WTC11 (cell line): ENCODE measurements around the gene MESP1. TPM values are rescaled to one million over a fixed set of nuclear protein-coding genes. Genes with fewer than 3 reads are reported as not detected.

Experiments
- ATAC-seq: fragments of 200-7000 bp; cut with Tn5 transposase; 2 replicates; pipeline ENCODE4 v1.10.0; 2021; ENCODE audit warnings: mild to moderate bottlenecking, moderate library complexity
- CTCF ChIA-PET: fragments of 300-600 bp; sonication (Branson Sonifier 250); formaldehyde crosslinking; loops from one replicate; lab custom pipeline; 2021; ENCODE audit warnings: antibody characterized with exemption; lab: Charles Lee
- POLR2A ChIA-PET: fragments of 350-600 bp; sonication (Branson Sonifier 250); formaldehyde crosslinking; loops from one replicate; lab custom pipeline; 2021; ENCODE audit warnings: antibody characterized with exemption; lab: Charles Lee
- DNase-seq: peaks from one replicate; pipeline ENCODE4 v3.0.0; 2021; ENCODE audit warnings: low spot score
- H3K27ac Mint-ChIP-seq: 2 replicates; pipeline ENCODE4 v1.8.0; 2021; ENCODE audit warnings: mixed read lengths
- H3K27me3 Mint-ChIP-seq: 2 replicates; pipeline ENCODE4 v1.8.0; 2021; ENCODE audit warnings: low read depth, mild to moderate bottlenecking, moderate library complexity, mixed read lengths
- H3K36me3 Mint-ChIP-seq: 2 replicates; pipeline ENCODE4 v1.8.0; 2021; ENCODE audit warnings: mixed read lengths
- H3K4me1 Mint-ChIP-seq: 2 replicates; pipeline ENCODE4 v1.8.0; 2022; ENCODE audit warnings: mixed read lengths
- H3K4me3 Mint-ChIP-seq: 2 replicates; pipeline ENCODE4 v1.8.0; 2021; ENCODE audit warnings: mild to moderate bottlenecking, moderate library complexity, mixed read lengths
- H3K9me3 Mint-ChIP-seq: 2 replicates; pipeline ENCODE4 v1.8.0; 2021; ENCODE audit warnings: mixed read lengths
- GABPB1 ChIP-seq: sonication (generic); formaldehyde crosslinking; IDR thresholded peaks from 2 replicates; pipeline ENCODE4 v1.8.1; 2023; ENCODE audit warnings: mild to moderate bottlenecking, missing genetic modification reagents
- JAZF1 ChIP-seq: fragments of 250-450 bp; sonication (Bioruptor Pico); IDR thresholded peaks from 2 replicates; pipeline ENCODE4 v1.9.0; 2021; ENCODE audit warnings: moderate library complexity, mild to moderate bottlenecking, inconsistent platforms
- ZNF219 ChIP-seq: sonication (generic); formaldehyde crosslinking; IDR thresholded peaks from 2 replicates; pipeline ENCODE4 v1.8.0; 2023; ENCODE audit warnings: missing genetic modification reagents, mild to moderate bottlenecking, borderline replicate concordance
- ZNF232 ChIP-seq: sonication (generic); formaldehyde crosslinking; IDR thresholded peaks from 2 replicates; pipeline ENCODE4 v1.8.0; 2022; ENCODE audit warnings: mild to moderate bottlenecking, missing genetic modification reagents
- ZNF416 ChIP-seq: fragments of 250-450 bp; sonication (Bioruptor Pico); IDR thresholded peaks from 2 replicates; pipeline ENCODE4 v1.9.0; 2021; ENCODE audit warnings: mild to moderate bottlenecking, inconsistent platforms
- ZNF671 ChIP-seq: fragments of 250-450 bp; sonication (Bioruptor Pico); IDR thresholded peaks from 2 replicates; pipeline ENCODE4 v1.8.0; 2021; ENCODE audit warnings: mild to moderate bottlenecking
- total RNA-seq: library from RNA; stranded (reverse); gene quantifications from 3 replicates; pipeline ENCODE4 v1.2.3, GENCODE V29; 2021
- TF ChIP-seq, protein P1 (sequence below): fragments of 250-450 bp; sonication (Bioruptor Pico); conservative IDR thresholded peaks from 2 replicates; pipeline ENCODE4 v1.9.0; 2021; ENCODE audit warnings: mild to moderate bottlenecking
- TF ChIP-seq, protein P2 (sequence below): sonication (generic); formaldehyde crosslinking; IDR thresholded peaks from 2 replicates; pipeline ENCODE4 v1.8.0; 2022; ENCODE audit warnings: mild to moderate bottlenecking, missing genetic modification reagents
- TF ChIP-seq, protein P3 (sequence below): fragments of 250-450 bp; sonication (Bioruptor Pico); IDR thresholded peaks from 2 replicates; pipeline ENCODE4 v1.9.0; 2021; ENCODE audit warnings: mild to moderate bottlenecking
- TF ChIP-seq, protein P4 (sequence below): sonication (generic); formaldehyde crosslinking; IDR thresholded peaks from 2 replicates; pipeline ENCODE4 v1.8.0; 2023; ENCODE audit warnings: mild to moderate bottlenecking, missing genetic modification reagents
- TF ChIP-seq, protein P5 (sequence below): sonication (generic); formaldehyde crosslinking; IDR thresholded peaks from 2 replicates; pipeline ENCODE4 v1.8.1; 2023; ENCODE audit warnings: mild to moderate bottlenecking, missing genetic modification reagents

The MESP1 gene
- total RNA-seq, 1 experiment from 2014 or later, result 0.50 TPM

DNA sequence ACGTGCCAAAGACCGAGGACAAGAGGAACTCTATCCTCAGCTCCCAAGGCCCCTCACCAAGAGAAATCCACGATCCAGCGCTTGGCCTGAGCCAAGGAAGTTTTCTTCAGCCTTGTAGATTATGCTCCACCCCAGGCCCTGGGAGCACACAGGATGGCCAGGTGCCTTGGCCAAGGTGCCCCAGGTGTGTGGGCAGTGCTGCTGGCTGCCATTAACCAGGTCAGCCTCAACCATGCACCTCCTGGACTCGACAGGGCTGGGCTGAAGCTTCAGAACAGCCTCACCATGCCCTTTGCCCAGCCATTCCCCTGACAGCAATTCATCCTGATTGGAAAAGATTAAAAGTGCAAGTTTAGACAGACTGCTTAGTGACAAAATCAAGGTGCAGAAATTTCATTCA lies 10.9 kb upstream of the MESP1 start:
- Mint-ChIP-seq H3K4me3 (no peak overlapping the region), H3K9me3 (no peaks in the 10 kb centered on the region), H3K27ac (no peak overlapping the region), H3K4me1 (peaks cover 13% of the 10 kb centered on the region), H3K27me3 (no peaks in the 10 kb centered on the region; the same call in 1 of the 2 replicates), H3K36me3 (no peaks in the 10 kb centered on the region)
- ChIA-PET CTCF (interaction anchor here (1.1 to 3.9 kb wide), 13 partner anchors 11 to 341 kb away, joined by 3 to 214 read pairs (median 16); partner anchors contain the start of genes IDH2, MESP1 and MESP2), POLR2A (no interaction called here)
- TF ChIP-seq ZNF219 (CRISPR knock-in tag) (no peak), ZNF232 (CRISPR knock-in tag) (no peak)
- ATAC-seq (no peak), DNase-seq (no peak)

DNA sequence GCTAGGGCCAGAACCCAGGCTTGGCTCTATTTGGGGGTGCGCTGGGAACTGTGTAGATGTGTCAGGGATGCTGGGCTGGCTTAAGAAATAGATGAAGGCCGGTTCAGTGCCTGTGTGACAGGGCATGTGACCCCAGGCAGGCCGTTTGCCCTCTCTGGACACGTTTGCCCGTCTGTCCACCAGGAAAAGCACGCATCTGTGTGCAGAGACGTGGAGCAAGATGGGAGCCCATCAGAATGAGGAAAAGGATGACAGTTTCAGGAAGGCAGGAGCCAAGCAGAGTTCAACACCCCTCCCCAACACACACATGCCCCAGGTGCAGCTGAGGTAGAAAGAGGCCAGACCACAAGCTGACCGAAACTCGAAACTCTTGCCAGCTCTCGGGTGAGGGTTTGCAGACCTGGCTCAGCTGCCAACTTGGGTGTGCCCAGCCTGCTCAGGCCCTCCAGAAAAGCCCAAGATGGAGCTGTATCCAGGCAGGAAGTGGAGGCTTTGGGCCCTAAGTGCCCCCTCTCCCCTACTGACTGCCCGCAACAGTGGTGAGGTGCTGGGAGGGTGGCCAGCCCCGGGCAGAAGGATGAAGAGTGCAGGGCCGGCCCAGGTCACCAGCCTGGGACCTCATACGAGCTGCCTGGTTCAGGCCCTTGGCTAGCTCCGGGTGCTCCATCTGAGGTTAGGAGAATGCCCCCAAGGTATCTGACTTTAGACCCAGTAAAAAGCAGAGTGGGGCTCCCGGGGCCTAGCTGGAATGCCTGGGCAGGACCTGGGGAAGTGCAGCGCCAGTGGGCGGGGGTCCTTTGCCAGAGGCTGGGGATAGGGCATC lies 10.2 kb upstream of the MESP1 start:
- Mint-ChIP-seq H3K27me3 (peaks cover under 1% of the 10 kb centered on the region; the same call in 1 of the 2 replicates), H3K27ac (no peak overlapping the region), H3K36me3 (no peaks in the 10 kb centered on the region)
- DNase-seq, result no peak
- TF ChIP-seq, protein P1, sequence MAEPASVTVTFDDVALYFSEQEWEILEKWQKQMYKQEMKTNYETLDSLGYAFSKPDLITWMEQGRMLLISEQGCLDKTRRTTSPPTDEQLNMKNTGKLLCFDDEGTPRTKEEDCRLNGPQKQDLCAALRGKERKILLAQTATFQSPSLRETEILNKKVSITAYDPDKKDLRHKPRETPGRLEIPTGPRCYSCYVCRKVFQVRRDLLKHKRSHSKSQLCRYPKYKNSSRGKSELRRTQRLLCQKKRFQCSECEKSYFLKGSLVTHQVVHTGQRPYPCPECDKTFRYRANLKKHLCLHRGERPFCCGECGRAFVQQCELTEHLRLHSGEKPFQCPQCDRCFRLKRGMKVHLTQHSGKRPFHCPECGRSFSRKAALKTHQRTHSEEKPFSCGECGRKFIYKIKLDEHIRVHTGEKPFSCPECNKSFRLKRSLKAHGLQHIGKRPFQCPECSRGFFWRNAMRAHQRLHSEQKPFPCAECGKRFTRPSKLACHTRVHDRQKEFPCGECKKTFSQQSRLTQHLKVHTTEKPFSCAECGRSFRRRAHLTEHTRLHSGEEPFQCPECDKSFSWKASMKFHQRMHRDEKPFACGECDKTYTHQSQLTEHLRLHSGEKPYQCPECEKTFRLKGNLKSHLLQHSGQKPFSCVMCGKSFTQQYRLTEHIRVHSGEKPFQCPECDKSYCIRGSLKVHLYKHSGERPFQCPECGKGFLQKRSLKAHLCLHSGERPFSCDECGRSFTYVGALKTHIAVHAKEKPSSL (CRISPR knock-in tag), result no peak
- TF ChIP-seq, protein P2, sequence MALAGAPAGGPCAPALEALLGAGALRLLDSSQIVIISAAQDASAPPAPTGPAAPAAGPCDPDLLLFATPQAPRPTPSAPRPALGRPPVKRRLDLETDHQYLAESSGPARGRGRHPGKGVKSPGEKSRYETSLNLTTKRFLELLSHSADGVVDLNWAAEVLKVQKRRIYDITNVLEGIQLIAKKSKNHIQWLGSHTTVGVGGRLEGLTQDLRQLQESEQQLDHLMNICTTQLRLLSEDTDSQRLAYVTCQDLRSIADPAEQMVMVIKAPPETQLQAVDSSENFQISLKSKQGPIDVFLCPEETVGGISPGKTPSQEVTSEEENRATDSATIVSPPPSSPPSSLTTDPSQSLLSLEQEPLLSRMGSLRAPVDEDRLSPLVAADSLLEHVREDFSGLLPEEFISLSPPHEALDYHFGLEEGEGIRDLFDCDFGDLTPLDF, result no peak
- TF ChIP-seq ZNF671 (no peak), JAZF1 (CRISPR knock-in tag) (no peak), GABPB1 (no peak), ZNF416 (CRISPR knock-in tag) (no peak)
- TF ChIP-seq, protein P3, sequence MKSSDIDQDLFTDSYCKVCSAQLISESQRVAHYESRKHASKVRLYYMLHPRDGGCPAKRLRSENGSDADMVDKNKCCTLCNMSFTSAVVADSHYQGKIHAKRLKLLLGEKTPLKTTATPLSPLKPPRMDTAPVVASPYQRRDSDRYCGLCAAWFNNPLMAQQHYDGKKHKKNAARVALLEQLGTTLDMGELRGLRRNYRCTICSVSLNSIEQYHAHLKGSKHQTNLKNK, result no peak
- TF ChIP-seq, protein P4, sequence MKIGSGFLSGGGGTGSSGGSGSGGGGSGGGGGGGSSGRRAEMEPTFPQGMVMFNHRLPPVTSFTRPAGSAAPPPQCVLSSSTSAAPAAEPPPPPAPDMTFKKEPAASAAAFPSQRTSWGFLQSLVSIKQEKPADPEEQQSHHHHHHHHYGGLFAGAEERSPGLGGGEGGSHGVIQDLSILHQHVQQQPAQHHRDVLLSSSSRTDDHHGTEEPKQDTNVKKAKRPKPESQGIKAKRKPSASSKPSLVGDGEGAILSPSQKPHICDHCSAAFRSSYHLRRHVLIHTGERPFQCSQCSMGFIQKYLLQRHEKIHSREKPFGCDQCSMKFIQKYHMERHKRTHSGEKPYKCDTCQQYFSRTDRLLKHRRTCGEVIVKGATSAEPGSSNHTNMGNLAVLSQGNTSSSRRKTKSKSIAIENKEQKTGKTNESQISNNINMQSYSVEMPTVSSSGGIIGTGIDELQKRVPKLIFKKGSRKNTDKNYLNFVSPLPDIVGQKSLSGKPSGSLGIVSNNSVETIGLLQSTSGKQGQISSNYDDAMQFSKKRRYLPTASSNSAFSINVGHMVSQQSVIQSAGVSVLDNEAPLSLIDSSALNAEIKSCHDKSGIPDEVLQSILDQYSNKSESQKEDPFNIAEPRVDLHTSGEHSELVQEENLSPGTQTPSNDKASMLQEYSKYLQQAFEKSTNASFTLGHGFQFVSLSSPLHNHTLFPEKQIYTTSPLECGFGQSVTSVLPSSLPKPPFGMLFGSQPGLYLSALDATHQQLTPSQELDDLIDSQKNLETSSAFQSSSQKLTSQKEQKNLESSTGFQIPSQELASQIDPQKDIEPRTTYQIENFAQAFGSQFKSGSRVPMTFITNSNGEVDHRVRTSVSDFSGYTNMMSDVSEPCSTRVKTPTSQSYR (CRISPR knock-in tag), result no peak
- TF ChIP-seq, protein P5, sequence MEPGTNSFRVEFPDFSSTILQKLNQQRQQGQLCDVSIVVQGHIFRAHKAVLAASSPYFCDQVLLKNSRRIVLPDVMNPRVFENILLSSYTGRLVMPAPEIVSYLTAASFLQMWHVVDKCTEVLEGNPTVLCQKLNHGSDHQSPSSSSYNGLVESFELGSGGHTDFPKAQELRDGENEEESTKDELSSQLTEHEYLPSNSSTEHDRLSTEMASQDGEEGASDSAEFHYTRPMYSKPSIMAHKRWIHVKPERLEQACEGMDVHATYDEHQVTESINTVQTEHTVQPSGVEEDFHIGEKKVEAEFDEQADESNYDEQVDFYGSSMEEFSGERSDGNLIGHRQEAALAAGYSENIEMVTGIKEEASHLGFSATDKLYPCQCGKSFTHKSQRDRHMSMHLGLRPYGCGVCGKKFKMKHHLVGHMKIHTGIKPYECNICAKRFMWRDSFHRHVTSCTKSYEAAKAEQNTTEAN (CRISPR knock-in tag), result no peak
- TF ChIP-seq, all 79 proteins: peak for 0
- H3K4me1 Mint-ChIP-seq, result peaks cover 13% of the 10 kb centered on the region
- H3K4me3 Mint-ChIP-seq, result no peak overlapping the region
- H3K9me3 Mint-ChIP-seq, result no peaks in the 10 kb centered on the region
- POLR2A ChIA-PET, result interaction anchor here (0.6 to 1.5 kb wide), 4 partner anchors 11 to 118 kb away, joined by 3 to 5 read pairs (median 4); no protein-coding TSS in a partner anchor
- no peak for ATAC-seq
- CTCF ChIA-PET, result interaction anchor here (0.6 to 3.9 kb wide), 70 partner anchors 8 to 560 kb away, joined by 3 to 214 read pairs (median 4); partner anchors contain the start of genes ANPEP, AP3S2, ARPIN and IDH2
